Mucosa of stomach (tissue), 1 donor: ENCODE data around the gene PDE11A.

Experiments used
- H3K27me3 ChIP-seq: one replicate; pipeline ENCODE4 v1.7.0; 2013; ENCODE audit warnings: mild to moderate bottlenecking, low read length; ENCODE audit not compliant: control insufficient read depth, insufficient read depth
- H3K36me3 ChIP-seq: one replicate; pipeline ENCODE4 v1.7.0; 2013; ENCODE audit warnings: low read length; ENCODE audit not compliant: control insufficient read depth, insufficient read depth
- H3K4me1 ChIP-seq: one replicate; pipeline ENCODE4 v1.7.0; 2013; ENCODE audit warnings: mild to moderate bottlenecking, low read length; ENCODE audit not compliant: control insufficient read depth, insufficient read depth
- H3K4me3 ChIP-seq: one replicate; pipeline ENCODE4 v1.7.0; 2013; ENCODE audit warnings: low read length
- H3K9ac ChIP-seq: one replicate; pipeline ENCODE4 v1.7.0; 2013; ENCODE audit warnings: mild to moderate bottlenecking, low read length, moderate library complexity
- H3K9me3 ChIP-seq: one replicate; pipeline ENCODE4 v1.7.0; 2013; ENCODE audit warnings: mild to moderate bottlenecking, low read length, moderate library complexity; ENCODE audit not compliant: control insufficient read depth
- donor health status: Pancreatic carcinoma.

PDE11A gene

DNA sequence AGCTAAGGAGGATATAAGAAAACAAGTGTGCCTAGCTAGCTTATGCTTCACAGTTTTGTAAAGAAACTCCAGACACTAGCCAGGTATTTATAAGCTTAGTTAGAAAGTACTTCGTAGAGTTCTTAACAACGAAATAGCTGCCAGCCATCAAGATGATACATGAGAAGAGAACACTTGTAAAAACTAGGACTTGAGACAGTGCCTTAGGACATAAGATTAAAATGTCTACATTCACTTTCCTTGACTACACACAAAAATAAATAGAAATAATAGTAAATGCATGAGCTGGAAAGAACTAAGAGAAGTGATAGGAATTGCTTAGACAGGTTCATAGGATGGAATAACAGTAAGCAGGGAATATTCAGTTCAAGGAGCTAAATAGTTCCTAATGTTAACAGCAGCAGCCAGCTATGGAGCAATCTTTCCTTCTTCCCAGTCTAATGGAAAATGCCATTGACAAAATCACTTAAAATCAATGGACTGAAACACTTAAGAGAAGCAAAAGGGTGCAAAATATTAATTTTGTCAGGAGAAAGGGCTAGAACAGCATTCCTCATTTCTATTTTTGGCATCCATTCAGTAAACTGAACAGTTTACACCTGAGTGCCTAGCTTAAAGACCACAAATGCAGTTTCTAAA, 186.6 kb downstream of the PDE11A start:
- H3K9ac ChIP-seq, result no peak overlapping the region
- H3K36me3 ChIP-seq, result no peaks in the 10 kb centered on the region
- no peak overlapping the region for H3K4me3 ChIP-seq
- H3K9me3 ChIP-seq, result no peaks in the 10 kb centered on the region
- no peaks in the 10 kb centered on the region for H3K27me3 ChIP-seq
- H3K4me1 ChIP-seq, result no peaks in the 10 kb centered on the region

DNA sequence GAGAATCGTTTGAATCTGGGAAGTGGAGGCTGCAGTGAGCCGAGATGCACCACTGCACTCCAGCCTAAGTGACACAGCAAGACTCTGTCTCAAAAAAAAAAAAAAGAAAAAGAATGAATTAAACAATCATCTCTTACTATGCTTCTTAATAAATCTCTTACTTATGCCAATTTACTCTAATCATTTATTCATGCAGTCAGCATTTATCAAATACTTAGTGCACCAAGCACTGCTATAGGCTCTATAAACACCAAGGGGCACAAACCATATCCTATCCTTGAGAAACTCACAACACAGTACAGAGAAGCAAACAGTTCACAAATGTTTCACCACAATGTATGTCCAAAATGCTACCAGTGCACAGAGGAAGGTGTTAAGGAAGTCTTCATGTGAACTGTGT, 189.4 kb downstream of the PDE11A start:
- Histone ChIP-seq H3K4me1 (peaks cover 3% of the 10 kb centered on the region), H3K36me3 (no peaks in the 10 kb centered on the region)

DNA sequence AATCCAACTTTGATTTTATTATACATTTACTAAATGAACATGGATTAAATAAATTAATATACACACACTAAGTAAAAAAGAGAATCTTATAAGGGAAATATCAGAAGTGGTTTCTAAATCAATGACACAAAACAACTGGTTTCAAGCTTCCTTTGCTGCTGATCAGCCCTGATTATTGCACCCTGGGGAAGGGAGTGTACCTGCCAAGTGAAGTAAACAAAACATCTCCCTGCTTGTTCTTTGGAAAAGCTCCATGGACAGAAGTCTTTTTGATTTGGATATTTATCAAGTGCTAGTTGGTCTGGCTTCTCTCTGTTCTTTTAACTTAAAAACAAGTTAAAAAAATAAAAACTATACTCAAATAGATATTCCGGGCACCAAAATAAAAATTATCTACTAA, 190.1 kb downstream of the PDE11A start:
- no peak overlapping the region for H3K4me3 ChIP-seq
- H3K36me3 ChIP-seq, result no peaks in the 10 kb centered on the region
- H3K9me3 ChIP-seq, result no peaks in the 10 kb centered on the region
- H3K27me3 ChIP-seq, result no peaks in the 10 kb centered on the region
- no peak overlapping the region for H3K9ac ChIP-seq
- peaks cover 3% of the 10 kb centered on the region for H3K4me1 ChIP-seq

More for the DNA sequence above, 189.4 kb downstream of the PDE11A start:
- Histone ChIP-seq H3K27me3 (no peaks in the 10 kb centered on the region), H3K4me3 (no peak overlapping the region), H3K9ac (no peak overlapping the region), H3K9me3 (no peaks in the 10 kb centered on the region)

DNA sequence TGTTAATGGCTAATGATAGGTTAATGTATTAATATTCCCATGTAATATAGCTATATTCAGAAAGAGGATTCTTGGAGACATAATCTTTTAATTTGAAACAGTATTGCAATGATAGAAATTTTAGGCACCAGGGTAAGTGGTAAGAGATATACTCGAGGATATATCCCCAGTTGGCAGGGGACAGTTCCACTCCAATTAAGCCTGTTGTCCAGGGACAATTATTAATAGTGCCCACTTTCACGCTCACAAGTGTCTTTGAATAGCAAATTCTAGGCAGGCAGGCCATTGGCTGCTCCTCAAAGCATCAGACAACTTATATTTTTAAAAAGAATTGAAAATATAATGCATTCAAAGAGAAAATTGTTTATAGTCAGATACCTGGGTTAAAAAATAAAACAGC, 190.7 kb downstream of the PDE11A start:
- Histone ChIP-seq H3K27me3 (no peaks in the 10 kb centered on the region), H3K9me3 (no peaks in the 10 kb centered on the region), H3K36me3 (no peaks in the 10 kb centered on the region), H3K4me3 (no peak overlapping the region), H3K4me1 (peaks cover 3% of the 10 kb centered on the region), H3K9ac (no peak overlapping the region)

DNA sequence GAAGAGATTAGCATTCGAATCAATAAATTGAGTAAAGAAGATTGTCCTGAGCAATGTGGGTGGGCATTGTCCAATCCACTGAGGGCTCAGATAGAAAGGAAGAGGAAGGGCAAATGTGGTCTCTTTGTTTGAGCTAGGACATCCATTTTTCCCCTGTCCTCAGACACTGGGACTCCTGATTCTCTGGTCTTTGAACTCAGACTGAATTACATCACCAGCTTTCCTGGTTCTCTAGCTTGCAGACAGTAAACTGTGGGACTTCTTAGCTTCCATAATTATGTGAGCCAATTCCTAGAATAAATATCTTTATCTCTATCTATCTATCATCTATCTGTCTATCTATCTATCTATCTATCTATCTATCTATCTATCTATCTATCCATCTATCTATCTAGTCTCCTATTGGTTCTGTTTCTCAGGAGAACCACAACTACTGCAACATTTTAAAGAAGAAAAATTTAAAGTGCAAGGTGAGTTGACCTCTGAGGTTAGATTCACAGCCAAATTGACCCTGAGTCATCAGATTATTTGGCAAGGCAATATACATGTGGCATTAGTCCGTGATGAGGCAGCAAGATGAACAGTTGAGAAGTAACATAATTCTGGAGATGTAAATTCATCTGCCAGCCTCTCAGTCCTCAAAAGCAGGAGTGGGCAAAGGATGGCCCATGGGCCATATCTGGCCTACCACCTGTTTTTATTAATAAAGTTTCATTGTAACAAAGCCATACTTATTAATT, 191.4 kb downstream of the PDE11A start:
- Histone ChIP-seq H3K4me1 (peaks cover 3% of the 10 kb centered on the region), H3K27me3 (no peaks in the 10 kb centered on the region), H3K9me3 (no peaks in the 10 kb centered on the region), H3K9ac (no peak overlapping the region), H3K36me3 (no peaks in the 10 kb centered on the region), H3K4me3 (no peak overlapping the region)

DNA sequence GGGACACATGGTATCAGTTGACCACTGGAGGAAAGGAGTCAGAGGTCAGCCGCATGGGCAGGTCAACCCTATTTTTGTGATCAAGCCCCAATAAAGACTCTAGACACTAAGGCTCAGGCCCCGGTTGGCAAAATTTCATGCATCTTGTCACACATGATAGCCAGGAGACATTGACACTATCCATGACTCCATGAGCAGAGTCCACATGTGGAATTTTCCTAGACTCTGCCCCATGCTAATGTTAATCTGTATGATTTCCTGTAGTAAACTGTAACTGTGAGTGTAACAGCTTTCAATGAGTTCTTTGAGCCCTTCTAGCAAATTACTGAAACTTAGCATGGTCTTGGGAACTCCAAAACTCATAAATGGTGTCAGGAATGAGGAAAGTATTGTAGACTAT, 192.3 kb downstream of the PDE11A start:
- Histone ChIP-seq H3K9me3 (no peaks in the 10 kb centered on the region), H3K36me3 (no peaks in the 10 kb centered on the region), H3K27me3 (no peaks in the 10 kb centered on the region), H3K4me3 (no peak overlapping the region), H3K9ac (no peak overlapping the region), H3K4me1 (peaks cover 3% of the 10 kb centered on the region)

DNA sequence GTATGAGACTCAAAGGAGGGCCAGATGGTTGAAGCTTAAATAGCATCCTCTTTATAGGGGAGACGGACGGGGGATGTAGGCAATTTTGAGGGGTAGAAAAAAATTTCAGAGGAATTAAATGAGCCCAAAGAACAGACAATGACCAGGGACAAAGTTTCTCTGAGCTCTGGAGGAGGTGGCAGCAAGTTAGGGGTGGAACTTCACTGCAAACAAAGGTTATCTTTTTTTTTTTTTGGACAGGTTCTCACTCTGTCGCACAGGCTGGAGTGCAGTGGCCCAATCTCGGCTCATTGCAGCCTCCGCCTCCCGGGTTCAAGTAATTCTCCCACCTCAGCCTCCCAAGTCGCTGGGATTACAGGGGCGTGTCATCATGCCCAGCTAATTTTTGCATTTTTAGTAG, 195.6 kb downstream of the PDE11A start:
- H3K9ac ChIP-seq, result no peak overlapping the region
- no peak overlapping the region for H3K4me3 ChIP-seq
- no peaks in the 10 kb centered on the region for H3K36me3 ChIP-seq
- H3K27me3 ChIP-seq, result no peaks in the 10 kb centered on the region
- no peaks in the 10 kb centered on the region for H3K9me3 ChIP-seq
- peaks cover 3% of the 10 kb centered on the region for H3K4me1 ChIP-seq

DNA sequence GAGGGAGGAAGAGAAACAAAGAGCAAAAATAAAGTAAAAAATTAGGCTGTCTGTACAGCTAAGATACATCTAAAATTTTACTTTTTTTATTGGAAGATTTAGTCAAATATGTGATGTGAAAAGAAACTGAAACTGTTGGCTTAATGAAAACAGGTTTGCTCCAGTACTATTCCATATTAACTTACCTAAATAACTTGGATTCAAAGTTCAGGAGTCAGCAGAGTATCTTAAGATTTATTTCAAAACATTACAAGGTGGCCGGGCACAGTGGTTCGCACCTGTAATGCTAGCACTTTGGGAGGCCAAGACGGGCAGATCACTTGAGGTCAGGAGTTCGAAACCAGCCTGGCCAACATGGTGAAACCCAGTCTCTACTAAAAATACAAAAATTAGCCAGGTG, 197.9 kb downstream of the PDE11A start:
- Histone ChIP-seq H3K4me1 (peaks cover 3% of the 10 kb centered on the region), H3K9ac (no peak overlapping the region), H3K36me3 (no peaks in the 10 kb centered on the region), H3K27me3 (no peaks in the 10 kb centered on the region), H3K9me3 (no peaks in the 10 kb centered on the region), H3K4me3 (no peak overlapping the region)

DNA sequence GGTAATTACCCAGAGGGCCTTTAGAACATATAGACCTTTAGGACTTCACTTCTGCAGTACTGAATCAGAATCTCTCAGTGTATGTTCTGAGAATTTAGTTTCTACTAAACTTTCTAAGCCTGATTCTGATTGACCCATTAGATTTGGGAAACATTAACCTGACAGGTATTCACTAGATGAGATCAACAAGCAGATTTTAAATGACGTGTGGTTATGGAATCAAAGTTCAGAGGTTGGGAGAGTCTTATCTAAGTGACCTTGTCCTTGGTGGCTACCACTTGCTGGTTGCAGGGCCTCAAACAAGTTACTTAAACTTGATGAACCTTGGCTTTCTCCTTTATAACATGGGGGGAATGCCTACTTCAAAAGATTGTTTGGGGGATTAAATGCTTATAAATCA, 198.7 kb downstream of the PDE11A start:
- H3K9ac ChIP-seq, result no peak overlapping the region

DNA sequence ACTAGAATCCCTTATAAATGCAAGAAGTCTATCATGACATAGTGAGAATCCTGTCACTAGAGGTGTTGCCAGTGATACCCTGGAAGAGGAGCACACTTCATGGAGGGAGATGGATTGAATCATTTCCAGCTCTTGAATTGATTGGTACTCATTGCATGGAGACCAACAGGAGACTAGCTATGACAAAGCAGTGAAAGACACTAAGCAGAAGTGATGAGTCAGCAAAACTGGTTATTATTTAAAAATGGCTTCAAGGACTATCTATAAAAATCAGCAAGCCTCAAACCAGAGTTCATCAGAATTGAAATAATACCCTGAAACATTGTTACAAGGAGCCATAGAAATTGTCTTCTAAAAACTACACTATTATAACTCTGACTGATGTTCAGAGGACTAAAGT, 200.3 kb downstream of the PDE11A start:
- Histone ChIP-seq H3K9ac (no peak overlapping the region), H3K36me3 (no peaks in the 10 kb centered on the region), H3K4me3 (no peak overlapping the region), H3K4me1 (no peaks in the 10 kb centered on the region), H3K27me3 (no peaks in the 10 kb centered on the region), H3K9me3 (no peaks in the 10 kb centered on the region)

More for the DNA sequence above, 198.7 kb downstream of the PDE11A start:
- peaks cover under 1% of the 10 kb centered on the region for H3K4me1 ChIP-seq
- no peak overlapping the region for H3K4me3 ChIP-seq
- no peaks in the 10 kb centered on the region for H3K9me3 ChIP-seq
- no peaks in the 10 kb centered on the region for H3K27me3 ChIP-seq
- no peaks in the 10 kb centered on the region for H3K36me3 ChIP-seq

DNA sequence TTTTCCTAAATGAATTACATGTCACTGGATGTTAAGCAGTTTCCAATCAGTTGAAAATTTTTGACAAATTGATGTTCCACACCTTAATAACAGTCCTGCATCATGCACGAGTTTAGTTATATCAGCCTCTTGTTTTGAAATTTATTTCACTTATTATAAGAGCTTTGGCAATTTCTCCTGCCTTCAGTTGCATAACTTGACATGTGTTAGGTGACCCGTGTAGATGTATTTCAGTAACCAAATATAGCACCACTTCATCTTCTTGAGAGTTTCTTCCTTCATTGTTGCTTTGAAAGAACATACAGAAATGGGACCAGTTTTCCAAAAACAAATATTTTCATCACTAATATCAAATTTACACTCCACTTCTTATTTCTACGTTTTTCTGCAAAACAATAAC, 202.7 kb downstream of the PDE11A start:
- Histone ChIP-seq H3K9me3 (no peaks in the 10 kb centered on the region), H3K36me3 (no peaks in the 10 kb centered on the region), H3K4me3 (no peak overlapping the region), H3K9ac (no peak overlapping the region), H3K27me3 (no peaks in the 10 kb centered on the region), H3K4me1 (no peaks in the 10 kb centered on the region)

DNA sequence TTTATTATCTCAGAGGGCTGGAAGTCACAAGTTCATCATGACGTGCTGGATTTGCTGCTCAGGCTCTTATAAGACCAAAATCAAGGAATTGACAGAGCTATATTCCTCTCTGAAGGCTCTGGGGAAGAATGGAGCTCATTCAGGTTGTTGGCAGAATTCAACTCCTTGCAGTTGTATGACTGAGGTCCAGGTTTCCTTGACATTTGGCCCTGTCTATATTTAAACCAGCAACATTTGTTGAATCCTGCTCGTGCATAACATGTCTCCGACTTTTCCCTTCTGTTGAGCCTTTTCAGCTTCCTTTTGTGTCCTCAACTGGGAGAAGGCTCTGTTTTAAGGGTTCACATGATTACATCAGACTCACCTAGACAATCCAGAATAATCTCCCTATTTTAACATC, 203.4 kb downstream of the PDE11A start:
- H3K36me3 ChIP-seq, result no peaks in the 10 kb centered on the region
- no peak overlapping the region for H3K9ac ChIP-seq
- H3K9me3 ChIP-seq, result no peaks in the 10 kb centered on the region
- no peak overlapping the region for H3K4me3 ChIP-seq
- no peaks in the 10 kb centered on the region for H3K27me3 ChIP-seq
- H3K4me1 ChIP-seq, result no peaks in the 10 kb centered on the region
